ENCODE measurements around the gene CD3G. TPM values are rescaled to one million over a fixed set of nuclear protein-coding genes. Genes with fewer than 3 reads are reported as not detected.
A peak's percentile ranks its signal among the peaks of the same experiment; 100 is the strongest.
"Not testable (repeated sequence)": the region's sequence is repeated elsewhere in the genome, so short reads cannot be mapped to it uniquely, and the experiment has no call there.

The CD3G gene
- not detected in 2 replicates for total RNA-seq (2014; rRNA removed; shearing (Covaris generic))

DNA sequence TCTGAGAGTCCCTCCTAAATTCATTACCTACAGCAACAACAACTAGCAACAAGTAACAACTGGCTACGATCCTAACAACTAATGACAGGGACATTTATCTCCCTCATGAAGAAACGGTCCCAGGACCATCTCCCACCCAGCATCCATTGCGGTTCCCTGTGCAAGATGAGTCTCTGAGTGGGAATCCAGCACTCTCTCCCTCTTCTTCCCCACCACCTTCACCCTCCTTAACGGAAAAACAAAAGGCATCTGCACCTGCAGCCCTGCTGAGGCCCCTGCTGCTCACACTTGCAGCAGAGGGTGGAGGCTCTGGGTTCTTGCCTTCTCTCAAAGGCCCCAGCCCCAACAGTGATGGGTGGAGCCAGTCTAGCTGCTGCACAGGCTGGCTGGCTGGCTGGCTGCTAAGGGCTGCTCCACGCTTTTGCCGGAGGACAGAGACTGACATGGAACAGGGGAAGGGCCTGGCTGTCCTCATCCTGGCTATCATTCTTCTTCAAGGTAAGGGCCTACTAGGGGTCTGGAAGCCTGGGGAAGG, at the start of gene CD3G:
CD3G (plus strand) TSS at position 364 of the 535 bp plus-strand sequence; CDS start at position 444, 80 bp downstream.
- no peak for DNase-seq (ENCODE audit: low read depth)

DNA sequence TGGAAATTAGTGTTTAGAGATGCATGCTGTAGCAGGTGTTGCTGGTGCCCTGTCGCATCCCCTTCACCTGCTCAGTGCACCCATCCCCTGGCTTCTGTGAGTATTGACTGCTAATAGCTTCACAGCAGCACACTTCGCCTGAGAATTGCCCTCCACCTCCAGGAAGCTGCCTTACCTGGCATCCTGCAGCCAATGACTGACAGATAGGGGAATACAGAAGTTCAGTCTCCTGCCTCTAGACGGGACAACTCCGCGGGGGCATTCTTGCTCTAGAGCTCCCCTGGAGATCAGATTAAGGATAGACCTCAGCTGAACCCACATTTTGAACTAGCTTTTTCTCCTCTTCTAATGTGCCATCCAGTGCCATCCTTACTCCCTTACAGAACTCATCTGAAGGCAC, 48.9 kb upstream of the CD3G start:
- no peak for DNase-seq (ENCODE audit: low read depth)

DNA sequence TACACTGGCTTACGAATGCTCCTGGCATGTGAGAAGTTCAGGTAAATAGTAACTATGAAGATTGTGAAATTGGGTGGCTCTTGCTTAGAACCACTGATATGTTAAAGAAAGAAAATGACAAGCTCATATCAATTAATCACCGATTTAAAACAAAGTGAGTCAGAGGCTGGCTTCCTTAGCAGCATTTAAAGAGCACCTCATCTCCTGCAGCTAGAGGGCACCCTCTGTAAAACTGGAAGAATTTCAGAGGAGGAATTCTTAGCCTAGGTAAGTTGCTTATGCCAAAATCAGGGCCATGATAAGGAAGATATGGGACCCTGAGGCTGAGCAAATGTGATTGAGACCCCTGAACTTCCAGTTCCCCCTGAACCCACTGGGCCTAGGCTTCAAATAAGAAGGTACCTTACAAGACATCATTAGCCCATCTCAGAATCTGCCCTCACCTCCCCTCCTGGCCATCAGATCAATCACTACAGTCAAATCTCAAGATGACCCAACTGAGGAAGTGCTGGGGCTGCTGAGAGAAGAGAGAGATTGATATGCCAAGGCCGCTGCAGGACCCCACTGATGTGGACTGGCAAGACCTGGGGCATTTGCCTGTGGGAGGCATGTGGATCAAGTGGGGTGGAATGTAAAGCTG, 48.2 kb upstream of the CD3G start:
- peak; percentile 25 for DNase-seq (ENCODE audit: low read depth)

GRCh38 chr11:118301600-118302195, 42.4 kb upstream of the CD3G start:
- no peak for DNase-seq (ENCODE audit: low read depth)

GRCh38 chr11:118304227-118304567, 39.9 kb upstream of the CD3G start:
- no peak for DNase-seq (ENCODE audit: low read depth)

DNA sequence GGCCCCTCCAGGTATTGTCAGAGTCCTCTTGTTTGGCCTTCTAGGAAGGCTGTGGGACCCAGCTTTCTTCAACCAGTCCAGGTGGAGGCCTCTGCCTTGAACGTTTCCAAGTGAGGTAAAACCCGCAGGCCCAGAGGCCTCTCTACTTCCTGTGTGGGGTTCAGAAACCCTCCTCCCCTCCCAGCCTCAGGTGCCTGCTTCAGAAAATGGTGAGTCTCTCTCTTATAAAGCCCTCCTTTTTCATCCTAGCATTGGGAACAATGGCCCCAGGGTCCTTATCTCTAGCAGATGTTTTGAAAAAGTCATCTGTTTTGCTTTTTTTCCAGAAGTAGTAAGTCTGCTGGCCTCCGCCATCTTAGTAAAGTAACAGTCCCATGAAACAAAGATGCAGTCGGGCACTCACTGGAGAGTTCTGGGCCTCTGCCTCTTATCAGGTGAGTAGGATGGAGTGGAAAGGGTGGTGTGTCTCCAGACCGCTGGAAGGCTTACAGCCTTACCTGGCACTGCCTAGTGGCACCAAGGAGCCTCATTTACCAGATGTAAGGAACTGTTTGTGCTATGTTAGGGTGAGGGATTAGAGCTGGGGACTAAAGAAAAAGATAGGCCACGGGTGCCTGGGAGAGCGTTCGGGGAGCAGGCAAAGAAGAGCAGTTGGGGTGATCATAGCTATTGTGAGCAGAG, 39.4 kb upstream of the CD3G start, which contains the start of gene CD3E:
CD3E (plus strand) TSS at position 163 of the 681 bp plus-strand sequence; CDS start at position 386, 223 bp downstream.
- no peak for DNase-seq (ENCODE audit: low read depth)

DNA sequence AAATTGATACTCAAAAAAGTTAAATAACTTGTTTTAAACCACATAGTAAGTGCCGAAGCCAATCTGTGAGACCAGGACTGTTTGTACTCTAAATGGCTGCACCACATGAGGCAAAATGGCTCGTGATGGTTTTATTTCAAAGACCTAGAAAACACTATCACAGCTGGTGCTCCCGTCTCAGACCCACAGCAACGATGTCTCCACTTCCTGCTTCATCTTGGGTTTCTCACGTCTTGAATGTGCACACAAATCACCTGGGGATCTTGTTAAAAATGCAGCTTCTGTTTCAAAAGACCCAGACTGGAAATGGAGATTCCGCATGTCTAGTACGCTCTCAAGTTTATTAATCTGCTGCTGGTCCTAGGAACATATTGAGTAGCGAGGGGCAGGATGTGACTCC, 38.4 kb upstream of the CD3G start:
- no peak for DNase-seq (ENCODE audit: low read depth)

GRCh38 chr11:118306556-118306955, 37.6 kb upstream of the CD3G start:
- DNase-seq (ENCODE audit: low read depth): no peak

- DNase-seq (ENCODE audit: low read depth): not testable (repeated sequence)
These were observed 35.1 kb upstream of the CD3G start for GRCh38 chr11:118308995-118309528.

DNA sequence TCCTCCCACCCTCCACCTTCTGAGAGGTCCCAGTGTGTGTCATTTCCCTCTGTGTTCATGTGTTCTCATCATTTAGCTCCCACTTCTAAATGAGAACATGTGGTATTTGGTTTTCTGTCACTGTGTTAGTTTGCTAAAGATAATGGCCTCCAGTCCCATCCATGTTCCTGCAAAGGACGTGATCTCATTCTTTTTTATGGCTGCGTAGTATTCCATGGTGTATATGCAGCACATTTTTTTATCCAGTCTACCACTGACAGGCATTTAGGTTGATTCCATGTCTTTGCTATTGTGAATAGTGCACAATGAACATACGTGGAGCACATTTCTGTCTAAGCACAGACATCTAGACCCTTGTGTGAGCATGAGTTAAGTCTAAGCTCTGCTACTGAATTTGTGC, 33.9 kb upstream of the CD3G start:
- DNase-seq (ENCODE audit: low read depth): no peak

- no peak for DNase-seq (ENCODE audit: low read depth)
These were observed 33.2 kb upstream of the CD3G start for GRCh38 chr11:118310781-118311485.

DNA sequence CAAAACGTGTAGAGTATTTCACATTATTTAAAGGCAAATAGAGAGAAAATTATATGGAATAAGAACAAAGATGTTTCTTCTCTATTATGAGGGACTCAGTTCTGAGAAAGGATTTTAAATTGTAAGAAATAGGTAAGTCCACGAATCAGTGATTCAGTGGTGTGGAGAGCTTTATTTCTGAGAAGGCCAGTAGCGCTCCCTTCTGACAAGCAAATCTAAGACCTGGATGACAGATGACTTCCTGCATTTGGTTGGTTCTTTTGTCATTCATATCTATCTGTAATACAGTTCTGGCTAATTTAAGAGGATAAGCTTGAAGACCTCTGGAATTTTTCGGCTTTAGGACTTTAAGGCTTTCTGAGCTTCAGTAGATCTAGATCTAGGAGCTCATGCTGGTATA, 32.6 kb upstream of the CD3G start:
- no peak for DNase-seq (ENCODE audit: low read depth)

- no peak for DNase-seq (ENCODE audit: low read depth)
These were observed 31.8 kb upstream of the CD3G start for GRCh38 chr11:118312328-118312727.

GRCh38 chr11:118313242-118313641, 30.9 kb upstream of the CD3G start:
- no peak for DNase-seq (ENCODE audit: low read depth)

DNA sequence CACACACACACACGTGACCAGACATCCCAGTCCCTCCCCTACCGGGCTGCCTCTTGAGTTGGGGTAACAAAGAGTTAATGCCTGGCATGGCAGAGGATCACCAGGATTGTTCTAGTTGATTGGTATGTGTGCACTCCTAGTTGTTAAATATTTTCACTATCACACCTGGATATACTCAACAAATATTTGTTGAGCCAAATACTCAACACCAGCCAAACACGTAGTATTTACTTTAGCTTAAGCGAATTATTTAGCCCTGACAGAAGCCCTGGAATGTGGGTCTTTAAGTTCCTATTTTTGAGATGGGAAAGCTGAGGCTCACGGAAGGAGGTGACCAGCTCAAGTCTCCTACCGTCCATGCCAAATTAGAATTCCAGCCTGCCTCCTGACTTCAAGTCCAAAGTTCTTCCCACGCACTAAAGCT, 29.1 kb upstream of the CD3G start:
- no peak for DNase-seq (ENCODE audit: low read depth)

GRCh38 chr11:118318124-118318523, 26.0 kb upstream of the CD3G start:
- no peak for DNase-seq (ENCODE audit: low read depth)

- no peak for DNase-seq (ENCODE audit: low read depth)
These were observed 25.4 kb upstream of the CD3G start for GRCh38 chr11:118318581-118319336.

DNA sequence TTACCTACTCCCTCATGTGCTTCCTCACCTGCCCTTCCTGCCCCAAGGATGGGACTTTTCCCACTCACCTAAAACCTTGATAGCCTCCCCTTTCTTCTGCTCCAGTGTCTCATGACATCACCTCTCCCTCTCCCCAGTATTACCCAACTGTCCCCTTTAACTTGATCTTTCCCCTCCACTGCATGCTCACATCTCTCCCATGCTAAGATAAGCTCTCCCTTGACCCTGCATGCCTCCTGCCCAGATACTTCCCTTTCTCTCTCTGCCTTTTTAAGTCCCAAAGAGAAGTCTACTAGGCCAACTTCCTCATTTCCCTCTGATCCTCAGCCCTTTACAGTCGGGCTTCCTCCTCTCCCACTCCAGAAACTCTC, 24.8 kb upstream of the CD3G start:
- no peak for DNase-seq (ENCODE audit: low read depth)

- no peak for DNase-seq (ENCODE audit: low read depth)
These were observed 23.6 kb upstream of the CD3G start for GRCh38 chr11:118320515-118320914.

GRCh38 chr11:118321386-118322082, 22.6 kb upstream of the CD3G start:
- no peak for DNase-seq (ENCODE audit: low read depth)

GRCh38 chr11:118322721-118323120, 21.4 kb upstream of the CD3G start:
- DNase-seq (ENCODE audit: low read depth): no peak
